SK-N-SH treated with all-trans-retinoic acid at 6 μM for 48 hours (cell line): ENCODE results near the gene IGDCC3.

ENCODE experiments used
- ATAC-seq: fragments of 200-7000 bp; cut with Tn5 transposase; 3 replicates; pipeline ENCODE4 v1.9.1; 2020; ENCODE audit warnings: mild to moderate bottlenecking, moderate library complexity
- ARNTL ChIP-seq: fragments of 450-650 bp; formaldehyde crosslinking; IDR thresholded peaks from 2 replicates; pipeline ENCODE4 v1.5.0; 2020; ENCODE audit warnings: low read depth, mild to moderate bottlenecking, moderate library complexity, borderline replicate concordance
- BACH2 ChIP-seq: fragments of 250-450 bp; sonication (Bioruptor Pico); IDR thresholded peaks from 2 replicates; pipeline ENCODE4 v1.9.0; 2021; ENCODE audit warnings: mild to moderate bottlenecking, borderline replicate concordance
- CSDC2 ChIP-seq: fragments of 250-450 bp; sonication (Bioruptor Pico); IDR thresholded peaks from 2 replicates; pipeline ENCODE4 v1.5.0; 2020; ENCODE audit warnings: mild to moderate bottlenecking, moderate library complexity
- CSRNP3 ChIP-seq: fragments of 250-450 bp; sonication (Bioruptor Pico); IDR thresholded peaks from 2 replicates; pipeline ENCODE4 v1.5.1; 2021; ENCODE audit warnings: mild to moderate bottlenecking, moderate library complexity
- GLIS3 ChIP-seq: fragments of 250-450 bp; sonication (Bioruptor Pico); IDR thresholded peaks from 2 replicates; pipeline ENCODE4 v1.5.0; 2020; ENCODE audit warnings: mild to moderate bottlenecking, moderate library complexity
- ISL1 ChIP-seq: fragments of 250-450 bp; sonication (Bioruptor Pico); IDR thresholded peaks from 2 replicates; pipeline ENCODE4 v2.1.2; 2022; ENCODE audit warnings: mild to moderate bottlenecking, moderate library complexity
- OSR1 ChIP-seq: fragments of 250-450 bp; sonication (Bioruptor Pico); IDR thresholded peaks from 2 replicates; pipeline ENCODE4 v1.8.0; 2022; ENCODE audit warnings: moderate library complexity, mild to moderate bottlenecking, inconsistent platforms
- PATZ1 ChIP-seq: fragments of 250-450 bp; sonication (Bioruptor Pico); IDR thresholded peaks from 2 replicates; pipeline ENCODE4 v1.8.0; 2020; ENCODE audit warnings: mild to moderate bottlenecking, moderate library complexity, borderline replicate concordance
- PPARA ChIP-seq: fragments of 250-450 bp; sonication (Bioruptor Pico); IDR thresholded peaks from 2 replicates; pipeline ENCODE4 v1.5.0; 2020; ENCODE audit warnings: mild to moderate bottlenecking, borderline replicate concordance
- RARB ChIP-seq: fragments of 250-450 bp; sonication (Bioruptor Pico); IDR thresholded peaks from 2 replicates; pipeline ENCODE4 v1.8.0; 2021; ENCODE audit warnings: mild to moderate bottlenecking, moderate library complexity
- SNAI2 ChIP-seq: fragments of 250-450 bp; sonication (Bioruptor Pico); IDR thresholded peaks from 2 replicates; pipeline ENCODE4 v1.5.0; 2020; ENCODE audit warnings: mild to moderate bottlenecking, moderate library complexity
- TCF4 ChIP-seq: fragments of 250-450 bp; sonication (Bioruptor Pico); IDR thresholded peaks from 2 replicates; pipeline ENCODE4 v1.8.0; 2021; ENCODE audit warnings: mild to moderate bottlenecking, moderate library complexity, borderline replicate concordance
- TSHZ2 ChIP-seq: fragments of 250-450 bp; sonication (Bioruptor Pico); IDR thresholded peaks from 2 replicates; pipeline ENCODE4 v1.5.0; 2020; ENCODE audit warnings: mild to moderate bottlenecking, moderate library complexity
- ZC3H10 ChIP-seq: fragments of 250-450 bp; sonication (Bioruptor Pico); IDR thresholded peaks from 2 replicates; pipeline ENCODE4 v1.5.1; 2021; ENCODE audit warnings: mild to moderate bottlenecking, moderate library complexity
- ZFP3 ChIP-seq: fragments of 250-450 bp; sonication (Bioruptor Pico); IDR thresholded peaks from 2 replicates; pipeline ENCODE4 v1.5.0; 2020; ENCODE audit warnings: mild to moderate bottlenecking, moderate library complexity
- ZFP30 ChIP-seq: fragments of 450-650 bp; formaldehyde crosslinking; IDR thresholded peaks from 2 replicates; pipeline ENCODE4 v1.5.0; 2022; ENCODE audit warnings: mild to moderate bottlenecking, moderate library complexity
- ZNF565 ChIP-seq: fragments of 450-650 bp; formaldehyde crosslinking; conservative IDR thresholded peaks from 2 replicates; pipeline ENCODE4 v1.5.0; 2020; ENCODE audit warnings: low read depth, mild to moderate bottlenecking, moderate library complexity
- ZNF70 ChIP-seq: fragments of 450-650 bp; formaldehyde crosslinking; IDR thresholded peaks from 2 replicates; pipeline ENCODE4 v1.5.0; 2020; ENCODE audit warnings: mild to moderate bottlenecking, moderate library complexity
- TF ChIP-seq, protein P1 (sequence below): fragments of 250-450 bp; sonication (Bioruptor Pico); IDR thresholded peaks from 2 replicates; pipeline ENCODE4 v1.8.0; 2021; ENCODE audit warnings: low read depth, mild to moderate bottlenecking, moderate library complexity, borderline replicate concordance
- TF ChIP-seq, protein P2 (sequence below): fragments of 250-450 bp; sonication (Bioruptor Pico); IDR thresholded peaks from 2 replicates; pipeline ENCODE4 v1.5.1; 2020; ENCODE audit warnings: low read depth, mild to moderate bottlenecking, moderate library complexity

The IGDCC3 gene

GRCh38 chr15:65338366-65338765 is 39.4 kb downstream of the IGDCC3 start:
- ATAC-seq: no peak
- TF ChIP-seq CSRNP3 (CRISPR knock-in tag) (no peak), ZFP30 (CRISPR knock-in tag) (no peak), TCF4 (CRISPR knock-in tag) (no peak), ARNTL (CRISPR knock-in tag) (no peak), ZNF70 (no peak), RARB (CRISPR knock-in tag) (no peak)

- TF ChIP-seq ZFP30 (CRISPR knock-in tag) (no peak), OSR1 (CRISPR knock-in tag) (no peak), CSDC2 (no peak), BACH2 (CRISPR knock-in tag) (no peak), ZNF565 (CRISPR knock-in tag) (no peak), ZNF70 (no peak), ARNTL (CRISPR knock-in tag) (no peak), SNAI2 (CRISPR knock-in tag) (no peak), ZC3H10 (CRISPR knock-in tag) (no peak), PATZ1 (CRISPR knock-in tag) (no peak), TSHZ2 (CRISPR knock-in tag) (no peak)
- ATAC-seq: no peak
Measured at GRCh38 chr15:65337436-65338070, 40.2 kb downstream of the IGDCC3 start.

- ATAC-seq: no peak
- TF ChIP-seq GLIS3: no peak
- TF ChIP-seq PATZ1 (CRISPR knock-in tag): no peak
- no peak for TF ChIP-seq ZFP3 (CRISPR knock-in tag)
- no peak for TF ChIP-seq CSDC2
- no peak for TF ChIP-seq OSR1 (CRISPR knock-in tag)
- TF ChIP-seq, protein P1, sequence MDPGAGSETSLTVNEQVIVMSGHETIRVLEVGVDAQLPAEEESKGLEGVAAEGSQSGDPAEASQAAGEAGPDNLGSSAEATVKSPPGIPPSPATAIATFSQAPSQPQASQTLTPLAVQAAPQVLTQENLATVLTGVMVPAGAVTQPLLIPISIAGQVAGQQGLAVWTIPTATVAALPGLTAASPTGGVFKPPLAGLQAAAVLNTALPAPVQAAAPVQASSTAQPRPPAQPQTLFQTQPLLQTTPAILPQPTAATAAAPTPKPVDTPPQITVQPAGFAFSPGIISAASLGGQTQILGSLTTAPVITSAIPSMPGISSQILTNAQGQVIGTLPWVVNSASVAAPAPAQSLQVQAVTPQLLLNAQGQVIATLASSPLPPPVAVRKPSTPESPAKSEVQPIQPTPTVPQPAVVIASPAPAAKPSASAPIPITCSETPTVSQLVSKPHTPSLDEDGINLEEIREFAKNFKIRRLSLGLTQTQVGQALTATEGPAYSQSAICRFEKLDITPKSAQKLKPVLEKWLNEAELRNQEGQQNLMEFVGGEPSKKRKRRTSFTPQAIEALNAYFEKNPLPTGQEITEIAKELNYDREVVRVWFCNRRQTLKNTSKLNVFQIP (CRISPR knock-in tag): no peak
- TF ChIP-seq ZNF70: no peak
- TF ChIP-seq PPARA: no peak
- TF ChIP-seq SNAI2 (CRISPR knock-in tag): no peak
- TF ChIP-seq ISL1 (CRISPR knock-in tag): no peak
- no peak for TF ChIP-seq ZNF565 (CRISPR knock-in tag)
- TF ChIP-seq, protein P2, sequence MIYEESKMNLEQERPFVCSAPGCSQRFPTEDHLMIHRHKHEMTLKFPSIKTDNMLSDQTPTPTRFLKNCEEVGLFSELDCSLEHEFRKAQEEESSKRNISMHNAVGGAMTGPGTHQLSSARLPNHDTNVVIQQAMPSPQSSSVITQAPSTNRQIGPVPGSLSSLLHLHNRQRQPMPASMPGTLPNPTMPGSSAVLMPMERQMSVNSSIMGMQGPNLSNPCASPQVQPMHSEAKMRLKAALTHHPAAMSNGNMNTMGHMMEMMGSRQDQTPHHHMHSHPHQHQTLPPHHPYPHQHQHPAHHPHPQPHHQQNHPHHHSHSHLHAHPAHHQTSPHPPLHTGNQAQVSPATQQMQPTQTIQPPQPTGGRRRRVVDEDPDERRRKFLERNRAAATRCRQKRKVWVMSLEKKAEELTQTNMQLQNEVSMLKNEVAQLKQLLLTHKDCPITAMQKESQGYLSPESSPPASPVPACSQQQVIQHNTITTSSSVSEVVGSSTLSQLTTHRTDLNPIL: no peak
- no peak for TF ChIP-seq ARNTL (CRISPR knock-in tag)
- TF ChIP-seq TSHZ2 (CRISPR knock-in tag): no peak
- TF ChIP-seq BACH2 (CRISPR knock-in tag): no peak
Measured at GRCh38 chr15:65336493-65337435, 41.0 kb downstream of the IGDCC3 start.
